Retina (tissue), 1 donor: ENCODE data around the gene PCSK9.

ENCODE experiments used
- DNase-seq: peaks from one replicate; pipeline ENCODE4 v3.0.0-alpha.2; 2016

PCSK9 gene

DNA sequence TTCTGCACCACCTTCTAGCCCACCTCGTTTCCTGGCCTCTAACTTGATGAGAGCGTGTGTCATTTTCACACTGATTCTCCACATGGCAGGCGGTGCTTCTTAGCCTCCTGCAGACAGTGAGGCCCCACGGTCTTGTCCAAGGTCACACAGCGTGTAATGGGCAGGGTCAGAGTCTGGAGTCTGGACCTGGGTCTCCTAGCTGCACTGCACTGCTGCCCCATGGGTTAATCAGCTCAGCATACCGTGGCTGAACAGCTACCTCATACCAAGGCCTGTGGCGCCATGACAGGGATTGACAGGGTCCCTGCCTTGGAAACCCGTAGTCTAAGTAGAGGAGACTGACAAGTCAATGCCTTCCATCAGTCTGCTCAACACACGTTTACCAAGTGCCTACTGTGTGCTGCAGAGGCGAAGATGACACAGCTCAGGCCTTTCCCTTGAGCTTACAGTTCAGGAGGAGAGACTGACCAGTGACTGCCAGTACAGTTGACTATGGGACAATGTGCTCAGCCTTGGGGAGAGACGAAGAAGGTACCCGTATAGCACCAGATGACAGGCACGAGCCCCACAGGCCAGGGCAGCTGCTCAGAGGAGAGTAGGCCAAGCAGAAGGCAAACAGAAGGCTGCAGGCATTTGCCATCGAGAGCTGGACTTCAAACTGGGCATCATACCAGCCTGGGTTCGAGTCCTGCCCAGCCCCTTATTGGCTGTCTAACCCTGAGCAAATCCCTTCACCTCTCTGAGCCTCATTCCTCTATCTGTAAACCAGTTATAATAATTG, 5.5 kb downstream of the PCSK9 start:
- no peak for DNase-seq

DNA sequence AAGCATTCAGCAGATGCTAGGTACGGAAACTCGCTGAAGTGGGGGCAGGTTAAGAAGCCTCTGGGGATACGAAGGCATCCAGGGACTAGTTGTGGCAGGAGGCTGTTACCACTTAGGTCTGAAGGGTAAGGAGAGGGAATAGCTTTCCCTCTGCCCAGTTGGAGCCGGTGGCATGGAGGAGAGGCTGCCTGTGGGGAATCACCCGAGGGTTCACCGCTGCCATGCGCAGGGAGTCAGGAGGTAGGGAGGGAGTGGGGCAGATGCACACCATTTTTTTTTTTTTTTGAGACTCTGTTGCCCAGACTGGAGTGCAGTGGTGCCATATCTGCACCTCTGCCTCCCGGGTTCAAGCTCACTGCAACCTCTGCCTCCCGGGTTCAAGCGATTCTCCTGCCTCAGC, 6.1 kb downstream of the PCSK9 start:
- DNase-seq, result no peak

GRCh38 chr1:55046871-55047270, 7.5 kb downstream of the PCSK9 start:
- no peak for DNase-seq

DNA sequence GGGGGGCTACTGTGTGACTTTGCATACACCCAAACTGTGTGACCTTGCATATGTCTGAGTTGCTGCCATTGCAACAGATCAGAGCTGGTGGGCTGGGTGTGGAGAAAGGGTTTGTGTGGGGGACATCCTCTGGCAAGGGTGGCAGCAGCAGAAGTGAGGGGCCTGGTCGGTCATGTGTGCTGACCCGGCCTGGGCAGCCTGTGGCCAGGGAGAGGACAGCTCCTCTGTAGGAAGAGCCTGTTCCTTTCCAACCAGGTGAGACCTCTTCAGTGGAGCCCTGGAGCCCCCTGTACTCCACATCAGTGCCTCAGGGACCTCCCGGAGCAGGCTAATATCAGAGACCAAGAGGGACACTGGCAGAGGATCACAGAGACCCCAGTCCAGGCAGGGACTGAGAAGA, 8.3 kb downstream of the PCSK9 start:
- DNase-seq, result no peak

DNA sequence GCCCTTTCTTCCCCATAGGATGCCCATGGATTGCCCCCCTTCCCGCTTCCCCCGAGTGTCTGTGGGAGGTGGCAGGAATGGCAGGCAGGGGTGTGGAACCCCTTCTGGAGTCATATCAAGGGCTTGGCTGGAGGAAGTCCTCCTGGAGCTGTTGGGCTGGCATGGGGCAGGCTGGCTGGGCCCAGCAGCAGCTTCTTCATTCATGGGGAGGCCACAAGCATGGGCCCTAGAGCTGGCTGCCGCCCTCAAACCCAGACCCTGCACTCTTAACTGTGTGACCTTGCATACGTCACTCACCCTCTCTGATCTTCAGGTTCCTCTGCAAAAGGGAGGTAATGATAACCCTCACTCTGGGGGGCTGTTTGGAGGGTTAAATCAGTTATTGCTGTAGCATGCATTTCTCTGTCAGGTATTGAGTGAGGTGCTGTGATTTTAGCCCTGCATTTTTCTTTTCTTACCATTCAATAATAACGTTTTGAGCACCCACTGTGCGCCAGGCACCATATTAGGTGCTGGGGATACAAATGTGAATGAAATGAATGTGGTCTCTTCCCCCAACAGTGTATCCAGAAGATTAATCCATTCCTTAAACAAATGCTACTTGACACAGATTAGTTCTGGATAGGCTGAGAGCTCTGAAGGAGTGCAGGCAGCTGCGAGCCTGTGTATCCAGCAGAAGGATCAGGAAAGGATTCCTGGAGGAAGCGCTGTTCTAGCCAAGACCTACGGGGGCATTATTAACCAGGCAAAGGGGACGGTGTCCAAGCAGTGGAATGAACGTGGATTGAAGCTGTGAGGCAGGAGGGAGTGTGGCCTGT, 9.3 kb downstream of the PCSK9 start:
- DNase-seq, result no peak

DNA sequence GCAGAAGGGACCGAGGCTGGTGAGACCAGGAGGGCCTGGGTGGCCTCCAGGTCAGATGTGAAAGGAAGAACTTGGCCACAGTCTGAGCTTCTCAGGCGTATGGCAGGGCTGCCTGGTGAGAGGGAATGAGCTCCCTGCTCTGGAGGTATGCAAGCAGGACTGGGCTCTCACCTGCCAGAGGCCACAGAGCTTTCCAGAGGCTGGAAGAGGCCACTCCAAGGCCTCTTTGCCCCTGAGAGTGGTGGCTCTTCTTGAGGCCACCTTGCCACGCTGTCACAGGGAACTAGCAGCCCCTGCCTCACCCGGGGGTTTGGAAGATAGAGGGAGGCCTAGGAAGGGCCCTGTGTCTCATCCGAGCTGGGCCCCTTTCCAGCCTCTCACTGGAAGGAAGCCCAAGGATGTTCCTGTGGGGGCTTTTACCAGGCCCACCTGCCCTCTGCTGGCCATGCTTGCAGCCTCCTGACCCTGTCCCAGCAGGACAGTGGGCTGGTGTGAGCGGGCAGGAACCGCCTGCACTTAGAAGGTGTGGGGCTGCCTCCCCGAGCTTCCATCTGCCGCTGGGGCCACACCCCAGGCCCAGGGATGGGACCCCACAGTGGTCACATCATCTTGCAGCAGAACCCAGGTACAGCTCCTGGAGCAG, 10.0 kb downstream of the PCSK9 start:
- no peak for DNase-seq

DNA sequence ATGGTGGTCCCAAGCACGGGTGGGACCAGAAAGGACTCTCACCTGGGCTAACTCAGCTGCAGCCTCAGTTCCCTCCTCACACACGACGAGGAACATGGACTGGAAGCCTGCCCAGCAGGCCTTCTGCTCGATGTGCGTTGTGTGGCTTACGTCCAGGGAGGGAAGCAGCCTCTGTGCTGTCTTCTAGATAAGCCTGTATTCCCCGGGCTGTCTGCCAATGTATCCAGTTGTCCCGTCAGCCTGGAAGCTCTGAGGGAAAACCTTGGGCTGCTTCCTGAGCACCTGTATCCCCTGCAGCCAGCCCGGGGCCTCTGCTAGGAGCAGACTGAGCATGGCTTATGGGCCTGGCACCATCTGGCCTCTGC, 10.5 kb downstream of the PCSK9 start:
- no peak for DNase-seq

DNA sequence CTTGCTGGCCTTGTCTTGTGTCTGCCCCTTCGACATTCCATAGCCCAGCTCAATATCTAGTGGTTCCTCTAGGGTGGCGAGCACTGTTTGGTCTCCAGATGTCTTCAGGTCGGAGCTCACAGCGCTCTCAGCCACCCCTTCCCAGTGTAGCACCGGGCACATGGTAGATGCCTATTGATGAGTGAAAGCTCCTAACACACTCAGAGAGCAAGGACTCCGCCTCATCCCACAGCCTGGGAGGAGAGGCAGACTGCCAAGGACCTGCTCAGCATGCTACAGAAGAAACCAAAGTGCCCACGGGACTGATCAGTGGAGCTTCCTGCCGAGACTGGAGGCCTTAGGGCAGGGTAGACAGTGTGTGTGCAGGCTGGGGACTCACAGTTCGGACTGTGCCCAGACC, 10.9 kb downstream of the PCSK9 start:
- no peak for DNase-seq

GRCh38 chr1:55051169-55051568, 11.8 kb downstream of the PCSK9 start:
- DNase-seq, result no peak

DNA sequence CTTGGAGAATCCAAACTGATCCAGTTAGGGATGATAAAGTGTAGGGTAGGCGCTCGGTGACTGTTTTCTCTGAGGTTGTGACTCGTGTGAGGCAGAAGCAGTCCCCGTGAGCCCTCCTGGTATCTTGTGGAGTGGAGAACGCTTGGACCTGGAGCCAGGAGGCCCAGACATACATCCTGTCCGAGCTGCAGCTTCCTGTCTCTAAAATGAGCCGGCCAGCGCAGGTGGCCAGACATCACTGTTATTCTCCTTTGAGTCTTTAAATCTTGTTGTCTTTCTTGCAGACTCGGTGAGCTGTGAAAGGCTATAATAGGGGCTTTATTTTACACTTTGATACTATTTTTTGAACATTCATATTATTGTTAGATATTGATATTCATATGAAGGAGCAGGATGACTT, 12.3 kb downstream of the PCSK9 start:
- DNase-seq, result no peak

DNA sequence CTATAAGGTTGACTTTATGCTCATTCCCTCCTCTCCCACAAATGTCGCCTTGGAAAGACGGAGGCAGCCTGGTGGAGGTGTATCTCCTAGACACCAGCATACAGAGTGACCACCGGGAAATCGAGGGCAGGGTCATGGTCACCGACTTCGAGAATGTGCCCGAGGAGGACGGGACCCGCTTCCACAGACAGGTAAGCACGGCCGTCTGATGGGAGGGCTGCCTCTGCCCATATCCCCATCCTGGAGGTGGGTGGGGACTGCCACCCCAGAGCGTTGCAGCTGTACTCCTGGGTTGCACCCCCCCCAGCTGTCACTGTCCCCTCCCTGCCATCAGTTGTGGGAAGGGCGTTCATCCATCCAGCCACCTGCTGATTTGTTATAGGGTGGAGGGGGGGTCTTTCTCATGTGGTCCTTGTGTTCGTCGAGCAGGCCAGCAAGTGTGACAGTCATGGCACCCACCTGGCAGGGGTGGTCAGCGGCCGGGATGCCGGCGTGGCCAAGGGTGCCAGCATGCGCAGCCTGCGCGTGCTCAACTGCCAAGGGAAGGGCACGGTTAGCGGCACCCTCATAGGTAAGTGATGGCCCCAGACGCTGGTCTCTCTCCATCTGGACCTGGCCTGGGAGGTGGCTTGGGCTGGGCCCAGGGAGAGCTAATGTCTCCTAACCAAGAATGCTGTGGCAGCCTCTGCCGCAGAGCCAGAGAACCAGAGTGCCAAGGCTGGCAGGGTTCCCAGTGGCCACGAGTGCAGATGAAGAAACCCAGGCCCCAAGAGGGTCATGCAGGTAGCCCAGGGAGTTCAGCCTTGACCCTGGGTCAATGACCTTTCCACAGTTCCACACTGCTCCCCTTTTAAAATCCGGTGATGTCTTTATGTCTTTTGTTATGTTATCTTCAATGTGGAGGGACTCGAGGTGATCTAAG, 13.1 kb downstream of the PCSK9 start:
- DNase-seq, result no peak

DNA sequence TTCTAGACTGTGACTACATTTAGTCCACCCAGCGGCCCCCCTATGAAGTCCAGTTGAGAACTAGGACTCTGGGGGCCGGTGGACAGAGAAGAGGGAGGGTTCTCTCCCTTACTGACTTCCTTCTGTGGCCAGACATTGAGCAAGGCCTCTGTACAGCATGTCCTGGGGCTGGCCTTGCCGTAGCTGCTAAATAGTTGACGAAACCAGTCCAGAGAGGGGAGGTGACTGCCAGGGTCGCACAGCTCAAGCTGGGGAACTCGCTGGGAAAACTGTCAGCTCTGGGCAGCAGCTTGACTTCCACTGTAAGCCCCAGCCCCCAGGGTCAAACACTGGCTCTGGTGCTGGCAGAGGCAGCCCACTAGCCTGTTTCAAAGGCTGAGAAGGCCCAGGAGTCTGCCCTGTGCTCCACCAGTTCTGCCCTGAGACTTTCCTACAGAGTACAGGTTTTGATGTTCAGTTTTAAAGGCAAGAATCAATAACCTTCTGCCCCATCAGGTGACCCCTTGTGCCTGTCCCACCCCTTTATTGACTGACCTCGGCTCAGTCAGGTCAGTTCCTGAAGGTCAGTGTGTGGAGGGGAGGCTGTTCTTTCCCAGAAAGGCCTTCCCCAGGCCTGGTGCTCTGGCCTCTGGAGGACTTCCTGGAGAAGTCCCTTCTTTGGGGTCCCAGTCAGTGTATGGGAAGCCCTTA, 14.1 kb downstream of the PCSK9 start:
- no peak for DNase-seq

DNA sequence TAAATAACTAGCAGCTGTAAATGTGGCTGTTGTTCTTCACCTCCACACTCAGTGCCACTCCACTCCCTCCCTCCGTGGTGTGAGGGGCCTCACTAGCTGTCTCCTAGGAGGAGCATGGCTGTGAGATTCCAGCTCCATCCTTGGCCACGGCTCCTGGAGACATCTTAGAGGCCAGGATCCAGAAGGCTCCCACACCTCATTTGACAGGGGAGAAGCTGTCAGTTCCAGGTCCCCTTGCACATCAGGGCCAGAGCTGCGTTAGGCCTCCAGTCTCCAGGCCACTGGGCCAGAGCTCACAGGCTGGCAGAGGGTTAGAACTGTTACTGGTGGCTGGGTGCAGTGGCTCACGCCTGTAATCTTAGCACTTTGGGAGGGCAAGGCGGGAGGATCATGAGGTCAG, 15.0 kb downstream of the PCSK9 start:
- no peak for DNase-seq

GRCh38 chr1:55055084-55055882, 15.9 kb downstream of the PCSK9 start:
- no peak for DNase-seq

GRCh38 chr1:55055951-55056631, 16.7 kb downstream of the PCSK9 start:
- DNase-seq, result no peak

GRCh38 chr1:55056632-55056992, 17.3 kb downstream of the PCSK9 start:
- DNase-seq, result no peak

- DNase-seq, result no peak
These were observed 18.1 kb downstream of the PCSK9 start for GRCh38 chr1:55057270-55057955.

- no peak for DNase-seq
These were observed 18.6 kb downstream of the PCSK9 start for GRCh38 chr1:55057956-55058298.

DNA sequence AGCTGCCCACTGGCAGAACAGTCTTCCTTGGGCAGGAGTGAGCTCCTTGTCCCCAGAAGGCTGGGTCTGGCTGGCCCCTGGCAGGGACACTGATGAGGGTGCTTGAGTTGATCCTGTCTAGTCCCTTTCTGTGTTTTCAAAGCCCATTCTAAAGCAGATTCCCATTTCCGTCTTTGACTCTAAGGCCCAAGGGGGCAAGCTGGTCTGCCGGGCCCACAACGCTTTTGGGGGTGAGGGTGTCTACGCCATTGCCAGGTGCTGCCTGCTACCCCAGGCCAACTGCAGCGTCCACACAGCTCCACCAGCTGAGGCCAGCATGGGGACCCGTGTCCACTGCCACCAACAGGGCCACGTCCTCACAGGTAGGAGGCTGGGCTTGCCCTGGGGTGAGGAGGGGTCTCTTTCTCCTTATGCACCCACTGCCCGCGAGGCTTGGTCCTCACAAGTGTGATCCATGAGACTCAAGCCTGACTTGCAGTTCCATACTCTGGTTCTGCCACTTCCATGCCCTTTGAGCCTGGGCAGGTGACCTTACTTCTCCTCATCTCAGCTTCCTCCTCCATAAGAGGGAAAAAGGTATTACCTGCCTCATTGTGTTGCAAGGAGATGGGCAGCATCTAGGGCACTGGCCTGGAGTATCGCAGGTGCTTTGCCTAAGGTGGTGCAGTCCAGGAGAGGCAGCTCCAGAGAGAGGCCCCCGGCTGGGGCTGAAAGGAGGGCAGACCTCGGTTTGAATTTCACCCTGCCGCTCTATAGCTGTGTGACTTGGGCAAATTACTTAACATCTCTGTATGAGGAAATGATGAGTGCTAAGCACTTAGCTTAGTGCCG, 20.2 kb downstream of the PCSK9 start:
- no peak for DNase-seq
